CD14-positive monocyte (primary cell): ENCODE data around the gene UBAP2L. TPM values are rescaled to one million over a fixed set of nuclear protein-coding genes. Genes with fewer than 3 reads are reported as not detected.

ENCODE experiments used
- DNase-seq, 3 donors: peaks; one replicate each; pipeline ENCODE4 v3.0.0-alpha.2; 2011 to 2022
- H2AFZ ChIP-seq: 2 replicates; pipeline ENCODE4 v1.6.0; 2012; ENCODE audit warnings: mild to moderate bottlenecking, low read depth, low read length, inconsistent platforms; ENCODE audit not compliant: insufficient read depth, poor library complexity, severe bottlenecking
- H3K27ac ChIP-seq, 2 donors: 1 replicate in 1 of 2; 2 replicates in 1 of 2; pipeline ENCODE4 v1.5.1; 2012 to 2013; ENCODE audit warnings: low read length in 2 of 2, control low read depth in 1 of 2, inconsistent platforms in 1 of 2, low read depth in 1 of 2, mild to moderate bottlenecking in 1 of 2
- H3K27me3 ChIP-seq, 2 donors: one replicate each; pipeline versions ENCODE4 v1.6.0 to v1.6.1; 2011 to 2013; ENCODE audit warnings: low read length in 2 of 2; ENCODE audit not compliant: control insufficient read depth in 2 of 2, insufficient read depth in 2 of 2
- H3K36me3 ChIP-seq, 2 donors: replicated peaks in 1 of 2; 1 replicate in 1 of 2; 2 replicates in 1 of 2; pipeline versions ENCODE4 v1.5.1 to v1.6.1; 2012 to 2013; ENCODE audit warnings: low read length in 2 of 2, control low read depth in 1 of 2, inconsistent platforms in 1 of 2, mild to moderate bottlenecking in 1 of 2; ENCODE audit not compliant: insufficient read depth in 2 of 2, control insufficient read depth in 1 of 2
- H3K4me1 ChIP-seq, 2 donors: 1 replicate in 1 of 2; 2 replicates in 1 of 2; pipeline versions ENCODE4 v1.5.1 to v1.6.1; 2012 to 2013; ENCODE audit warnings: low read length in 2 of 2, control low read depth in 1 of 2, inconsistent platforms in 1 of 2, mild to moderate bottlenecking in 1 of 2, moderate library complexity in 1 of 2; ENCODE audit not compliant: insufficient read depth in 2 of 2, control insufficient read depth in 1 of 2
- H3K4me2 ChIP-seq: replicated peaks from 2 replicates; pipeline ENCODE3; 2012; ENCODE audit warnings: low read length, moderate library complexity, mild to moderate bottlenecking; ENCODE audit not compliant: poor library complexity, severe bottlenecking; ENCODE audit errors: extremely low read depth
- H3K4me3 ChIP-seq, 3 experiments: fragments of 200-600 bp in 1 of 3; sonication (generic) in 1 of 3; replicated peaks in 1 of 3; 1 replicate in 2 of 3; 2 replicates in 1 of 3; pipeline ENCODE4 v1.5.1; 2011 to 2013; ENCODE audit warnings: low read length in 3 of 3, mild to moderate bottlenecking in 3 of 3, control low read depth in 2 of 3, low read depth in 2 of 3, inconsistent platforms in 1 of 3, moderate library complexity in 1 of 3
- H3K79me2 ChIP-seq: 2 replicates; pipeline ENCODE4 v1.6.0; 2012; ENCODE audit warnings: mild to moderate bottlenecking, control low read depth, inconsistent platforms, low read length, moderate library complexity; ENCODE audit not compliant: insufficient read depth
- H3K9ac ChIP-seq: 2 replicates; pipeline ENCODE4 v1.6.0; 2017; ENCODE audit warnings: low read length, mild to moderate bottlenecking; ENCODE audit not compliant: insufficient read depth, poor library complexity, severe bottlenecking
- H3K9me3 ChIP-seq, 2 donors: replicated peaks in 1 of 2; 1 replicate in 1 of 2; 2 replicates in 1 of 2; pipeline versions ENCODE4 v1.5.1 to v1.6.1; 2012 to 2013; ENCODE audit warnings: low read length in 2 of 2, control low read depth in 1 of 2; ENCODE audit not compliant: control insufficient read depth in 1 of 2, insufficient read depth in 1 of 2
- H4K20me1 ChIP-seq: 2 replicates; pipeline ENCODE4 v1.6.0; 2012; ENCODE audit warnings: mild to moderate bottlenecking, low read length, control low read depth, moderate library complexity; ENCODE audit not compliant: insufficient read depth
- H3K27ac Mint-ChIP-seq, 7 donors: one replicate each; pipeline ENCODE4 v1.8.0; 2020; ENCODE audit warnings: mild to moderate bottlenecking in 7 of 7, mixed read lengths in 7 of 7, moderate library complexity in 6 of 7, inconsistent platforms in 2 of 7
- H3K27me3 Mint-ChIP-seq, 3 donors: one replicate each; pipeline ENCODE4 v1.8.0; 2021 to 2022; ENCODE audit warnings: low read depth in 3 of 3, mild to moderate bottlenecking in 3 of 3, mixed read lengths in 3 of 3, moderate library complexity in 3 of 3, inconsistent platforms in 1 of 3
- H3K36me3 Mint-ChIP-seq, 2 donors: one replicate each; pipeline ENCODE4 v1.8.0; 2020; ENCODE audit warnings: mixed read lengths in 2 of 2, inconsistent platforms in 1 of 2, mild to moderate bottlenecking in 1 of 2
- H3K4me1 Mint-ChIP-seq: one replicate; pipeline ENCODE4 v1.8.0; 2020; ENCODE audit warnings: mild to moderate bottlenecking, mixed read lengths
- H3K4me3 Mint-ChIP-seq, 2 donors: one replicate each; pipeline ENCODE4 v1.8.0; 2020; ENCODE audit warnings: mild to moderate bottlenecking in 2 of 2, mixed read lengths in 2 of 2, moderate library complexity in 1 of 2
- H3K9me3 Mint-ChIP-seq, 7 donors: one replicate each; pipeline ENCODE4 v1.8.0; 2020 to 2022; ENCODE audit warnings: mixed read lengths in 7 of 7, mild to moderate bottlenecking in 6 of 7, moderate library complexity in 6 of 7, inconsistent platforms in 2 of 7
- CTCF ChIP-seq: fragments of 200-600 bp; IDR thresholded peaks from one replicate; pipeline ENCODE4 v1.8.0; 2022; ENCODE audit warnings: antibody characterized with exemption, mild to moderate bottlenecking
- WGBS: methylation state at CpG from one replicate; pipeline ENCODE4 v1.1.5; 2013; ENCODE audit warnings: missing lambda C conversion rate; ENCODE audit not compliant: insufficient coverage; 5-methylcytosine and 5-hydroxymethylcytosine counted together
- intact Hi-C, 2 donors: fragments of 100-400 bp; cut with micrococcal nuclease; formaldehyde crosslinking; loops; one replicate each; pipeline versions ENCODE4 v1.15.0 to v1.15.1; 2023
- polyA plus RNA-seq, 3 donors: library from polyadenylated mRNA; depleted of rRNA in 1 of 3; unstranded in 2 of 3; stranded (reverse) in 1 of 3; fragments of 300-500 nt in 2 of 3; fragments of >200 nt in 1 of 3; fragmentation: Illumina TruSeq in 2 of 3; gene quantifications; 1 replicate in 2 of 3; 2 replicates in 1 of 3; pipeline ENCODE4 v1.2.3, GENCODE V29; 2012 to 2021
- small RNA-seq: library from RNA; depleted of rRNA; stranded (forward); fragments of <200 nt; gene quantifications from one replicate; pipeline ENCODE3, GENCODE V24; 2012; ENCODE audit warnings: low read depth; ENCODE audit not compliant: insufficient read length

UBAP2L gene
- polyA plus RNA-seq, 3 donors: 40.1 to 200 (median 46.8) TPM

- Histone ChIP-seq H3K4me2 (no peak overlapping the region), H3K27me3 (peaks cover 0 to 2% of the 10 kb centered on the region in 2 donors), H3K4me3 (no peak overlapping the region), H3K9ac (no peak overlapping the region), H3K27ac (no peak overlapping the region), H2AFZ (no peak overlapping the region), H3K9me3 (peaks cover 5 to 9% of the 10 kb centered on the region in 2 donors), H3K36me3 (no peaks in the 10 kb centered on the region), H3K4me1 (no peaks in the 10 kb centered on the region), H4K20me1 (no peaks in the 10 kb centered on the region), H3K79me2 (no peaks in the 10 kb centered on the region)
- H3K4me1 Mint-ChIP-seq: no peaks in the 10 kb centered on the region
- no peaks in the 10 kb centered on the region for H3K36me3 Mint-ChIP-seq
- no peak overlapping the region for H3K27ac Mint-ChIP-seq
- no CpG with 5 or more reads among the region's 1 CpG for WGBS
- peaks cover 5 to 18% (median 7%) of the 10 kb centered on the region in 3 donors for H3K27me3 Mint-ChIP-seq
- intact Hi-C loops: no loop called here
- DNase-seq: no peak
- H3K9me3 Mint-ChIP-seq: peaks cover 0 to 35% (median 18%) of the 10 kb centered on the region in 7 donors
- H3K4me3 Mint-ChIP-seq: no peak overlapping the region
- no peak for TF ChIP-seq CTCF
Observed at GRCh38 chr1:154316704-154317103, 95.9 kb downstream of the UBAP2L start.

GRCh38 chr1:154318386-154318785, 97.6 kb downstream of the UBAP2L start:
- intact Hi-C loops: no loop called here
- WGBS: 100% methylated on average over 2 of the region's 4 CpGs
- peaks cover 0 to 33% (median 18%) of the 10 kb centered on the region in 7 donors for H3K9me3 Mint-ChIP-seq
- no peak overlapping the region for H3K9ac ChIP-seq
- no peak for TF ChIP-seq CTCF
- H3K27ac Mint-ChIP-seq: no peak overlapping the region
- H3K27ac ChIP-seq: no peak overlapping the region
- no peaks in the 10 kb centered on the region for H3K4me1 Mint-ChIP-seq
- no peaks in the 10 kb centered on the region for H3K4me1 ChIP-seq
- no peaks in the 10 kb centered on the region for H3K79me2 ChIP-seq
- no peak overlapping the region for H3K4me3 Mint-ChIP-seq
- peaks cover 5 to 26% (median 14%) of the 10 kb centered on the region in 3 donors for H3K27me3 Mint-ChIP-seq
- H3K4me3 ChIP-seq: no peak overlapping the region
- H3K36me3 ChIP-seq: no peaks in the 10 kb centered on the region
- no peaks in the 10 kb centered on the region for H4K20me1 ChIP-seq
- H3K27me3 ChIP-seq: peaks cover 0 to 5% of the 10 kb centered on the region in 2 donors
- no peak for DNase-seq
- no peaks in the 10 kb centered on the region for H3K36me3 Mint-ChIP-seq
- no peak overlapping the region for H3K4me2 ChIP-seq
- peaks cover 5 to 9% of the 10 kb centered on the region in 2 donors for H3K9me3 ChIP-seq
- no peak overlapping the region for H2AFZ ChIP-seq

Small RNA genes lying within 50 kb of the gene (small RNA-seq; reads per million reads assigned to genes)
- gene MIR190B (6.9 reads per million, percentile 63 among the genes with 10 or more reads in this experiment), gene RF00273 (not detected), gene RNU6-121P (not detected), gene RNU6-239P (not detected), gene SNORA58B (not detected)

Other genes with a start within 250 kb of the UBAP2L start
- gene JTB, start 243.3 kb upstream of the UBAP2L start, polyA plus RNA-seq: 100 to 1,000 TPM; 150 to 391 (median 312) TPM
- 1 to 10 TPM; 1.8 to 5.1 (median 3.9) TPM for gene RAB13, start 234.6 kb upstream of the UBAP2L start, polyA plus RNA-seq
- gene RPS27, start 230.2 kb upstream of the UBAP2L start, polyA plus RNA-seq: 1,000 to 10,000 TPM; 4,186 to 7,443 (median 4,309) TPM
- gene NUP210L, start 65.9 kb upstream of the UBAP2L start, polyA plus RNA-seq: under 1 TPM in 1 of 3 donors, not detected in 2; 0.03 TPM
- gene TPM3, start 28.9 kb upstream of the UBAP2L start, polyA plus RNA-seq: 1,000 to 10,000 TPM in 2 of 3 donors, 100 to 1,000 TPM in 1; 418 to 1,159 (median 1,153) TPM
- gene CFAP141, start 14.6 kb upstream of the UBAP2L start, polyA plus RNA-seq: not detected
- gene HAX1, start 51.7 kb downstream of the UBAP2L start, polyA plus RNA-seq: 10 to 100 TPM; 51.4 to 94.9 (median 91.7) TPM
- under 1 TPM in 1 of 3 donors, not detected in 2; 0.09 TPM for gene AQP10, start 100.1 kb downstream of the UBAP2L start, polyA plus RNA-seq
- 1 to 10 TPM in 1 of 3 donors, under 1 TPM in 2; 0.46 to 2.2 (median 0.98) TPM for gene ATP8B2, start 104.6 kb downstream of the UBAP2L start, polyA plus RNA-seq
- 10 to 100 TPM; 56.4 to 81.7 (median 62.1) TPM for gene IL6R, start 184.4 kb downstream of the UBAP2L start, polyA plus RNA-seq